GM18868 (cell line): ENCODE data around the gene COBL.

Experiments used
- ATAC-seq: cut with Tn5 transposase; IDR thresholded peaks from one replicate; pipeline ENCODE4 v1.9.1; 2021; ENCODE audit warnings: mild to moderate bottlenecking, moderate library complexity; ENCODE audit not compliant: unreplicated experiment

Gene COBL

GRCh38 chr7:51060536-51060935, 256.1 kb downstream of the COBL start:
- no peak for ATAC-seq

DNA sequence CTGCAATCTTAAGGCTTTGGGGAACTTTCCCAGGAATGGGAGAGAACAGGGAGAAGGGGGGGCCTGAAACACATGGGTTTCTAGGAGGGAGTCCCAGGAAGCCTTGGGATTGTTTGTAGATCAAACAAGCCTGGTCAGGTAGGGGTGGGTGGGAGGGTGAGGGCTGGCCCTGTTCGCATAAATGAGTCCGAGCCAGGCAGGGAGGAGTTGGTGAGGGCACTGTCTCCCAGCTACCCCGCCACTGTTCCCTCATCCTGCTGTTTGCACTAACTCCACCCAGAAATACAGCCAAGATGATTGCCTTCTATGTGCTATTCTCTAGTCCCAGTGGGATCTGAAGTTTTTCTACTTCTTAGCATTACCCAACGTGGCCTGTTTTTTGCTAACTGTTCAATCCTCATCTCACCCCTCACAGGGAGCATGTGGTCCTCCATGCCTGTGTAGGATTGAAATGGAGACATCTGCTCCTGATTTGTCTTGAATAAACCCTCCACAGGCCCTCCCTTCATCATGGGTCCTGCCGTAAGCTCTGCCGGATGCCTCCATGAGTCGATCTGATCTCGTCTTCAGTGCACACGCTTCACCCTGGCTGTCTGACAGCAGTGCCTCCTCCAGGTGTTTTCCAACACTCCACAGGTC, 257.0 kb downstream of the COBL start:
- no peak for ATAC-seq

DNA sequence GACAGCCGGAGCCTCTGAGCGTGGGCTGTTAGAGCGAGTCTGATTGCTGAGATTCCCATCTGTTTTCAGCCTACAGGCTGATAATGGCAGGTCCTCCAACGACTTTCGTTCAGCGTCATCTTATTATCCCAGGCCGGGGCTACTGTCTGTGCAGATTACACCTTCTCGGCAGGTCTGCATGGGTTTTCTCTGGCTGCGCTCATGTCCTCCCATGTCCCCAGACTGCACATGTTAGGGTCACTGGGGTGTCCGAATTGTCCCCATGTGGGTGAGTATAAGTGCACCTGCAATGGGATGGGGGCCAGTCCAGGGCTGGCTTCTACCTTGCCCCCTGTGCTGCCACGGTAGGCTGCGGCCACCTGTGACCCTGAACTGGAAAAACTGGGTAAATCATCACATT, 257.8 kb downstream of the COBL start:
- no peak for ATAC-seq

- ATAC-seq, result no peak
Observed at GRCh38 chr7:51055039-51055840, 261.4 kb downstream of the COBL start.

DNA sequence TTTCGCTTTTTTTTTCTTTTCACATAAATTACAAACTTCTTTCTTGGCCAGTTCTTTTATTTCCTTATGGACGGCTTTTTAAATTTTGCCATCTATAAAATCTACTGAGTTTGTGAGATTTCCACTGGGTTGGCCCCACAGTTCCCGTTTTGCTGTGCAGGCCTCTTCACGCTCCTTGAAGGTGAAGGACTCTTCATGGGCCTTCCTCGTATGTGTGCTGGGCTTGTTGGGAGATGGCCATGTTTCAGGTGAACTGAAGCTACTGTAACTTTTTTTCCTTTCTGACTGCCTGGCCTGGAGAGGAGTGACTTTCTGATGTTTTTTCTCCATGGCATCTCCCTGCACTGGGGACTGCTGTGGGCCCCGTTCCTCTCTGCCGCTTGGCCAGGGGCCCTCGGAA, 262.4 kb downstream of the COBL start:
- no peak for ATAC-seq

- no peak for ATAC-seq
Observed at GRCh38 chr7:51053160-51053925, 263.3 kb downstream of the COBL start.

DNA sequence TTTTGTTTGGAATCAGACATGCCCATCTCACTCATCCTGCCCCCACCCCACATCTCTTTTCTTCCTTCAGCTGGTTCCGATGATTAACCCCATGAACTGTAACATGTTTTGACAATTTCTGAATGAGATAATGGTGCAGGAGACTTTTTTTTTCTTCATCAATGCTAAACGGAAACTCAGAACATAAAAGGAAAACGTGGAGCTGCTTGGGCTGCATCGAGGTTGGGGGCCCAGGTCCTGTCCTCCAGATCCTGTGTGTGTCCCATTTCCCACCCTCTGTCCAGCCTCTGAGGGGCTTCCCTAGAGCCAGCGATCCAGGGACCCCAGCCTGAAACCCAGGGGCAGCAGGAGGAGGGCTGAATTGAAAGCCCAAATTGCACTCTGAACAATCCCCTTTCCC, 270.1 kb downstream of the COBL start:
- ATAC-seq, result no peak

DNA sequence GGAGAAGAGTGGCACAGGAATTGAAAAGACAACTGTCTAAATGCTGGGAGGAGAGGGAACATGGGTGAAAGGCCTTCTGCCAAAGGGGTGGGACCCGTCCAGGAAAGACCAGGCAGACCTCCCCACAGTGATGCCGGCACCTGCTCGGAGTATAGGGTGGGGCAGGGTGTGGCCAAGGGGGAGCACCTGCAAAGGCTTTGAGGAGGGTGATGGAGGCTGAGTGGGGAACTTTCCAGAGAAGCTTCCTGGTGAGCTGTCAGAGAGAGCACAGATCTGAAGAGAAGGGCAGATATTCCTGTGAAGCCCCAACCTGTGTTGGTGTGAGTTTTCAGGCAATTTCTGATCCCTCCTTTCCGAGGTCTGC, 270.5 kb downstream of the COBL start:
- no peak for ATAC-seq

GRCh38 chr7:51045319-51046102, 271.1 kb downstream of the COBL start:
- no peak for ATAC-seq

GRCh38 chr7:51043461-51043860, 273.1 kb downstream of the COBL start:
- ATAC-seq, result no peak

GRCh38 chr7:51040787-51041186, 275.8 kb downstream of the COBL start:
- ATAC-seq, result no peak

GRCh38 chr7:51038573-51038972, 278.0 kb downstream of the COBL start:
- ATAC-seq, result no peak

- ATAC-seq, result no peak
Observed at GRCh38 chr7:51035716-51036115, 280.9 kb downstream of the COBL start.

DNA sequence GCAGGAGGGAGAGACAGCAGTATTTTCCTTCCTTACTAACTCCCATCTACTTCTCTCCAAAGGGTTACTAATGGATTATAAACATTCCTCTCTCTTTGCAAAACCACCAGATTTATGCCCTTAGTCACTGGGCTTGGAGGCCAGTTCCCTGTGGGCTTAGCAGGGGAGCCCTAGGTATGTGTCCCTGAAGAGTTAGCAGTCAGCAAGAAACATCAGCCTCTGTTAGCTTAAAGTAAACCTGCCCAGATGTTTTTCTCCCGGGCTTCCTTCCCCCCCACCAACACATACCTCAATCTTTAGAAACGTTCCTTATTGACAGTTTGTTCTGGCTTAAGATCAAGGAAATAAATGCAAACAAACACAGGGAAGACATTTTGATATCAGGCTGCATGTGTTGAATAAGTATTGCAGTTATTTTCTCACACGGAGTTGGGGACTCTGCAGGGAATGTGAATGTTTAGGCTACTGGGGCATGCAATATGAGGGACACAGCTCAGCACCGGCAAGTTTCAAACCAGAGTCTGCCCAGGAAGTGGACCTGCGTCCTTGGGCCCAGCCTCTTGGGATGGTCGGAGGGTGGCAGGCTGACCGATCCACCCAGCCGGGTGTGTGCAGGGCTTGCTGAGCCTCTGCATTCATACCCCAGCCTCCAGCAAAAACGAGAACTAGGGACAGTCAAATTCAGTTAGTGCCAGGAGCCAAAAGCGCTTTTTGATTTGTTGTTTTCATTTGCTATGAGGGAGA, 281.9 kb downstream of the COBL start:
- ATAC-seq, result no peak

- no peak for ATAC-seq
Observed at GRCh38 chr7:51033727-51034520, 282.7 kb downstream of the COBL start.

GRCh38 chr7:51031791-51032515, 284.7 kb downstream of the COBL start:
- no peak for ATAC-seq

DNA sequence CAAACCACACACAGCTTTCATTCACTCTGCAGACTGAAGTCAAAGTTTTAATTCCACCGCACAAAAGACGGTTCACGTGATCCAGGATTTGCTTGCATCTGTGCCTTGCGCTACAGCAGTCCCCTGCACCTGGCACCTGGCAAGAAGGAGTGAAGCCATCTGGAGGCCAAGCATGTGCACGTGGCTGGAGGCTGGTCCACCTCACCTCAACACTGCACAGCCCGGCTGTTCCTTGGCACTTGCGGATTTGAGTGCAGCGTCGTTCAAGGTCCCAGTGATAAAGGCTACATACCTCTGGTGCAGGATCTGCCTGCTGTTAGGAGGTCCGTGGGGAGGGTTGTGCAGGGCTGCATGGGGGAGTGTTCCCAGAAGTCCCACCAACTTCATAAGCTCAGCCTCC, 285.4 kb downstream of the COBL start:
- ATAC-seq, result no peak

GRCh38 chr7:51029701-51030191, 286.9 kb downstream of the COBL start:
- no peak for ATAC-seq

DNA sequence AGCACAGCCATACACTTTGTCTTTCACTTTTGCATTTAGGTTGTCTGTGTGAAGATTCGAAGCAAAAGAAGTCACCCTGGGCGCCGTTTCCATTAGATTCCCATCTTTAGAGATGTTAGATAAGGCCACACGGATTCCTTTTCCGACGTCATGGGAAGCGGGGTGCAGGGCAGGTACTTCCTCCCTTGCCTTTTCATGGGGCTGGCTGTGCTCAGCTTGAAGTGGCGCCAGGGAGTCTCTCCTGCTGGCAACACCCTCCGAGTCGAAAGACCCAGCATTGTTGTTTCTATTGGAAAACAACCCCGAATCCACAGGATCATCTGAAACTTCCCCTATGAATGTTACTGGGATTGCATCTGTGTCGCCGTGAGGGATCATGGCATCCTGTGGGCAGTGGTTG, 287.5 kb downstream of the COBL start:
- no peak for ATAC-seq
